SU-DHL-6 (cell line): ENCODE measurements around the gene GMPPA.

Experiments used
- H2AFZ ChIP-seq: fragments of 200-600 bp; sonication (generic); 2 replicates; pipeline ENCODE4 v1.6.1; 2014; ENCODE audit warnings: low read depth, mild to moderate bottlenecking, moderate library complexity, mixed read lengths, antibody characterized with exemption, low read length; ENCODE audit not compliant: severe bottlenecking
- H3F3A ChIP-seq: fragments of 200-600 bp; shearing (Covaris generic); 2 replicates; pipeline ENCODE4 v1.6.0; 2016; ENCODE audit warnings: antibody characterized with exemption, mild to moderate bottlenecking; ENCODE audit not compliant: insufficient read depth
- H3K27ac ChIP-seq: fragments of 200-600 bp; sonication (generic); 2 replicates; pipeline ENCODE4 v1.5.1; 2016; ENCODE audit warnings: low read depth, mild to moderate bottlenecking, low read length, moderate library complexity, mixed read lengths
- H3K27me3 ChIP-seq: fragments of 200-600 bp; sonication (generic), shearing (Covaris generic); 2 replicates; pipeline ENCODE4 v1.6.0; 2014; ENCODE audit warnings: mild to moderate bottlenecking, low read length
- H3K36me3 ChIP-seq: fragments of 200-600 bp; sonication (generic); 2 replicates; pipeline ENCODE4 v1.6.1; 2014; ENCODE audit warnings: mild to moderate bottlenecking, low read length, mixed read lengths
- H3K4me2 ChIP-seq: fragments of 300-600, 200-600 bp; shearing (Covaris generic), sonication (generic); 2 replicates; pipeline ENCODE4 v1.6.0; 2014; ENCODE audit warnings: low read length, low read depth, mild to moderate bottlenecking; ENCODE audit not compliant: poor library complexity, severe bottlenecking
- H3K4me3 ChIP-seq: fragments of 200-600 bp; sonication (generic); 2 replicates; pipeline ENCODE4 v1.5.1; 2014; ENCODE audit warnings: antibody characterized with exemption, low read length, mild to moderate bottlenecking, mixed read lengths; ENCODE audit not compliant: insufficient read depth, poor library complexity, severe bottlenecking
- H3K79me2 ChIP-seq: fragments of 200-600 bp; sonication (generic); 2 replicates; pipeline ENCODE4 v1.6.1; 2014; ENCODE audit warnings: mild to moderate bottlenecking, low read length, moderate library complexity; ENCODE audit not compliant: insufficient read depth
- H3K9ac ChIP-seq: fragments of 200-600 bp; sonication (generic); 2 replicates; pipeline ENCODE4 v1.7.0; 2014; ENCODE audit warnings: mild to moderate bottlenecking, low read length
- H3K9me2 ChIP-seq: fragments of 200-600 bp; sonication (generic); replicated peaks from 2 replicates; pipeline ENCODE4 v1.6.1; 2014; ENCODE audit warnings: low read length; ENCODE audit not compliant: insufficient read depth
- H3K9me3 ChIP-seq: fragments of 200-600 bp; sonication (generic); 2 replicates; pipeline ENCODE4 v1.6.1; 2014; ENCODE audit warnings: low read length, mixed read lengths; ENCODE audit not compliant: insufficient read depth
- H4K20me1 ChIP-seq: fragments of 200-600 bp; sonication (generic); 2 replicates; pipeline ENCODE4 v1.6.1; 2014; ENCODE audit warnings: low read depth, mild to moderate bottlenecking, antibody characterized with exemption, low read length, moderate library complexity, mixed read lengths
- EZH2phosphoT487 ChIP-seq: fragments of 200-600 bp; sonication (generic), shearing (Covaris generic); conservative IDR thresholded peaks from 2 replicates; pipeline ENCODE4 v1.6.1; 2018; ENCODE audit warnings: mild to moderate bottlenecking, antibody characterized with exemption, low read length, moderate library complexity, mixed read lengths
- TF ChIP-seq, protein P1 (sequence below): fragments of 200-600 bp; sonication (generic); IDR thresholded peaks from one replicate; pipeline ENCODE4 v1.5.1; 2017; ENCODE audit warnings: antibody characterized with exemption, mild to moderate bottlenecking, low read length, moderate library complexity; ENCODE audit not compliant: insufficient read depth, poor library complexity, severe bottlenecking

GMPPA gene

GRCh38 chr2:219494952-219495530 lies 3.6 kb upstream of the GMPPA start:
- H3F3A ChIP-seq, result no peaks in the 10 kb centered on the region
- no peaks in the 10 kb centered on the region for H3K9me2 ChIP-seq
- no peak overlapping the region for H2AFZ ChIP-seq
- TF ChIP-seq, protein P1, sequence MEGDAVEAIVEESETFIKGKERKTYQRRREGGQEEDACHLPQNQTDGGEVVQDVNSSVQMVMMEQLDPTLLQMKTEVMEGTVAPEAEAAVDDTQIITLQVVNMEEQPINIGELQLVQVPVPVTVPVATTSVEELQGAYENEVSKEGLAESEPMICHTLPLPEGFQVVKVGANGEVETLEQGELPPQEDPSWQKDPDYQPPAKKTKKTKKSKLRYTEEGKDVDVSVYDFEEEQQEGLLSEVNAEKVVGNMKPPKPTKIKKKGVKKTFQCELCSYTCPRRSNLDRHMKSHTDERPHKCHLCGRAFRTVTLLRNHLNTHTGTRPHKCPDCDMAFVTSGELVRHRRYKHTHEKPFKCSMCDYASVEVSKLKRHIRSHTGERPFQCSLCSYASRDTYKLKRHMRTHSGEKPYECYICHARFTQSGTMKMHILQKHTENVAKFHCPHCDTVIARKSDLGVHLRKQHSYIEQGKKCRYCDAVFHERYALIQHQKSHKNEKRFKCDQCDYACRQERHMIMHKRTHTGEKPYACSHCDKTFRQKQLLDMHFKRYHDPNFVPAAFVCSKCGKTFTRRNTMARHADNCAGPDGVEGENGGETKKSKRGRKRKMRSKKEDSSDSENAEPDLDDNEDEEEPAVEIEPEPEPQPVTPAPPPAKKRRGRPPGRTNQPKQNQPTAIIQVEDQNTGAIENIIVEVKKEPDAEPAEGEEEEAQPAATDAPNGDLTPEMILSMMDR, result peak; percentile 70
- no peak for TF ChIP-seq EZH2phosphoT487
- H3K27me3 ChIP-seq, result no peaks in the 10 kb centered on the region
- H3K4me2 ChIP-seq, result no peak overlapping the region
- no peak overlapping the region for H3K9ac ChIP-seq
- no peak overlapping the region for H3K27ac ChIP-seq
- H3K36me3 ChIP-seq, result no peaks in the 10 kb centered on the region
- no peak overlapping the region for H3K4me3 ChIP-seq
- H4K20me1 ChIP-seq, result no peaks in the 10 kb centered on the region
- no peaks in the 10 kb centered on the region for H3K9me3 ChIP-seq
- peaks cover 11% of the 10 kb centered on the region; the same call in 1 of the 2 replicates for H3K79me2 ChIP-seq

GRCh38 chr2:219495531-219496122 lies 3.1 kb upstream of the GMPPA start:
- H3K9me2 ChIP-seq, result no peaks in the 10 kb centered on the region
- peak overlapping the region; percentile 83 for H2AFZ ChIP-seq
- H3K27me3 ChIP-seq, result no peaks in the 10 kb centered on the region
- no peak overlapping the region for H3K4me3 ChIP-seq
- peak overlapping the region; percentile 11 for H3K4me2 ChIP-seq
- no peak overlapping the region for H3K9ac ChIP-seq
- H3K27ac ChIP-seq, result no peak overlapping the region
- peaks cover 11% of the 10 kb centered on the region; the same call in 1 of the 2 replicates for H3K79me2 ChIP-seq
- H3K9me3 ChIP-seq, result no peaks in the 10 kb centered on the region
- no peaks in the 10 kb centered on the region for H3F3A ChIP-seq
- no peaks in the 10 kb centered on the region for H4K20me1 ChIP-seq
- no peak for TF ChIP-seq EZH2phosphoT487
- TF ChIP-seq, protein P1, result no peak
- H3K36me3 ChIP-seq, result no peaks in the 10 kb centered on the region

GRCh38 chr2:219496247-219496824 lies 2.4 kb upstream of the GMPPA start:
- H3K9ac ChIP-seq, result no peak overlapping the region
- no peaks in the 10 kb centered on the region for H3K36me3 ChIP-seq
- H4K20me1 ChIP-seq, result no peaks in the 10 kb centered on the region
- no peak overlapping the region for H3K4me3 ChIP-seq
- no peaks in the 10 kb centered on the region for H3K27me3 ChIP-seq
- no peak overlapping the region for H3K4me2 ChIP-seq
- H3K9me2 ChIP-seq, result no peaks in the 10 kb centered on the region
- no peak overlapping the region for H3K27ac ChIP-seq
- H3K9me3 ChIP-seq, result no peaks in the 10 kb centered on the region
- TF ChIP-seq, protein P1, result no peak
- TF ChIP-seq EZH2phosphoT487, result no peak
- H3F3A ChIP-seq, result no peaks in the 10 kb centered on the region
- no peak overlapping the region for H2AFZ ChIP-seq
- H3K79me2 ChIP-seq, result peaks cover 11% of the 10 kb centered on the region; the same call in 1 of the 2 replicates
